M059J (cell line): ENCODE measurements around the gene NEDD8. TPM values are rescaled to one million over a fixed set of nuclear protein-coding genes. Genes with fewer than 3 reads are reported as not detected.
"Not testable (repeated sequence)": the region's sequence is repeated elsewhere in the genome, so short reads cannot be mapped to it uniquely, and the experiment has no call there.

ENCODE experiments used
- DNase-seq: peaks from one replicate; pipeline ENCODE4 v3.0.0-alpha.2; 2012; ENCODE audit warnings: low read depth
- total RNA-seq: library from RNA; depleted of rRNA; stranded (reverse); fragments of >200 nt; shearing (Covaris generic); gene quantifications from 2 replicates; pipeline ENCODE4 v1.2.3, GENCODE V29; 2014

The NEDD8 gene
- total RNA-seq, 1 experiment from 2014 or later: 335 TPM

GRCh38 chr14:24247422-24247821 lies 15.3 kb upstream of the NEDD8 start:
- no peak for DNase-seq

DNA sequence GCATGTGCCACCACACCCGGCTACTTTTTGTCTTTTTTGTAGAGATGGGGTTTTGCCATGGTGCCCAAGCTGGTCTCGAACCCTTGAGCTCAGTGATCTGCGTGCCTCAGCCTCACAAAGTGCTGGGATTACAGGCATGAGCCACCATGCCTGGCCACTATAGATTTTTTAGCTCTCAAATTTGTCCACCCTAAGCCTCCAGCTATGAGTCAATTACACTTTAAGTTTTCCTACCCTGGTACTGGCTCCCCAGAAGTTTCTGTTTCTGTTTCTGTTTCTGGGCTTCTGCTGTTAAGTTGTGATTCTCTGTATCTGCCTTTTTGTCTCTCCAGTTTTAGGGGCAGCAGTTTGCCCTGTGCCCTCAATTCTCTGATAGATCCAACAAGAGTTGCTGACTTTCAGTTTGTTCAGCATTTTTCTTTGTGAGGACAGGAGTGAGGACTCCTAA lies 14.6 kb upstream of the NEDD8 start:
- peak; percentile 53 for DNase-seq

DNA sequence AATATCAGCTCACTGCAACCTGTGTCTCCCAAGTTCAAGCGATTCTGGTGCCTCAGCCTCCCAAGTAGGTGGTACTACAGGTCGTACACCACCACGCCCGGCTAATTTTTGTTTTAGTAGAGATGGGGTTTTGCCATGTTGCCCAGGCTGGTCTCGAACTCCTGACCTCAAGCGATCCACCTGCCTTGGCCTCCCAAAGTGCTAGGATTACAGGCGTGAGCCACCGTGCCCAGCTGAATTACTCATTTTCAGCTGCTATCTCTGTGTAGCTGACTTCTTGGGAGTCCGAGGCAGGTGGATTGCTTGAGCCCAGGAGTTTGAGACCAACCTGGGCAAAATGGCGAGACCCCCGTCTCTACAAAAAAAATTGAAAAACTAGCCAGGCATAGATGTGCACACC lies 13.2 kb upstream of the NEDD8 start:
- not testable (repeated sequence) for DNase-seq

DNA sequence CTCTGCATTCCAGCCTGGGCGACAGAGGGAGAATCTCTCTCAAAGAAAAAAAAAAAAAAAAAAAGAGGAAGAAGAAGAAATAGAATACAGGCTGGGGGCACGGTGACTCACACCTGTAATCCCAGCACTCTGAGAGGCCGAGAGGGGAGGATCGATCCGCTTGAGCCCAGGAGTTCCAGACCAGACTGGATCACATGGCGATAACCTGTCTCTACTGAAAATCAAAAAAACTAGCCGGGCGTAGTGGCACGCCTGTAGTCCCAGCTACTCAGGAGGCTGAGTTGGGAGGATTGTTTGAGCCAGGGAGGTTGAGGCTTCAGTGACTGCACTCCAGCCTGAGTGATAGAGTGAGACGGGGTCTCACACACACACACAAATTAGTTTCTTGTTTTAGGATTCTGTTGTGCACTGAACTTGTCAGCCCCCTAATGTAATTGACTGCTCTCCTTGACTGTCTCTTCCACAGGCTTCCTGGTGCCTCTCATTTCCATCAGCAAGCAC lies 11.2 kb upstream of the NEDD8 start:
- peak; percentile 34 for DNase-seq

- peak; percentile 90 for DNase-seq
Observed at GRCh38 chr14:24241829-24242443, 9.8 kb upstream of the NEDD8 start.

- no peak for DNase-seq
Observed at GRCh38 chr14:24240110-24240918, 8.1 kb upstream of the NEDD8 start.

DNA sequence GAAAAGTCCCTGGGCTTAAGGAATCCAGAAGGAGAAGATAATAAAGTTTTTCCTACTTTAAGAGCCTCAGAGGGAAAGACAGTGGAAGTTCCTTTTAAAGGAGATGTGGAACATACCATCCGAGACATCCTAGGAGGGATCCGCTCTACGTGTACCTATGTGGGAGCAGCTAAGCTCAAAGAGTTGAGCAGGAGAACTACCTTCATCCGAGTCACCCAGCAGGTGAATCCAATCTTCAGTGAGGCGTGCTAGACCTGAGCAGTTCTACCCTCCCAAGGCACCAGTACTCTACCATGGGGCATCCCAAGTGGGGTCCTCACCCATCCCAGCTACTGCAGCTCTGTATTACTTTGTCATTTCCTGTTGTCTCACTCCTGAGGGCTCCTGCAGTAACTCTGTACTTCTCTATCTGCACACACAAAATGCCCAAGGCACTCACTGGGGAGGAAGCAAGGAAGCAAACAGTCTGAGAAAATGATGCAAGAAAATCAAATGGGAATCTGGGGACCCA lies 6.4 kb upstream of the NEDD8 start:
- no peak for DNase-seq

DNA sequence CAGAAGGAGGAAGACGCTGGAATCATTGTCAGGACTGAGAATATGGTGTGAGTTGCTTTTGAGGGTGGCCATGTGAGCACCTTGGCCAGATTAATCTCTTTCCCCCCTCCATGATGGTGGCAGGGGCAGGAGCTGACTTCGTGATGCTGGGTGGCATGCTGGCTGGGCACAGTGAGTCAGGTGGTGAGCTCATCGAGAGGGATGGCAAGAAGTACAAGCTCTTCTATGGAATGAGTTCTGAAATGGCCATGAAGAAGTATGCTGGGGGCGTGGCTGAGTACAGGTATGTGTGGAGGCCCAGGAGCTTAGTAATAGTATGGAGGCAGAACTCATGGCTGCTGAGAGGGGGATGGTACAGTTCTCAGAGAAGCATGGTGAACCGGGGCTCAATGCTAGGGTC lies 6.0 kb upstream of the NEDD8 start:
- DNase-seq: peak; percentile 55

DNA sequence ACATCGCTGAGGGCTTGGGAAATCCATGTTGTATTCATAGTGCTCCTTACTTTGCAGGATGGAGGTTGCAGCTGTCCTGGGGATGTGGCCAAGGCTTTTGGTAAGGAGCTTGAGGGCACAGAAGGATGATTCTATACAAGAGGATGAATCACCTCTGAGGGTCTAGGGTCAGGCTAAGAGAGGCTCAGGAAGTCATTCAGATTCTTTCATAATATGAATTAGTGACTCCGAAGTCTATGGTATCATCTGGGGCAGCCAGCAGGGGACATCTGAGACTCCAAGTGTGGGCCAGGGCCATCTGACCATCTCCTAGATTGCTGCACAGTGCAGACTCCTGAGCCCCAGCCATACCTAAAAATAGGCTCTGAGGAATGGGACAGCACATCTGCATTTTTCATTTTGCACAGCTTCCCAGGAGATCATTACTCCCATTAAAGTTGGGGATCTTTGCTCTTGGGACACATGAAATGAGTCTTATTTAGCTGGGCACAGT lies 5.3 kb upstream of the NEDD8 start:
- no peak for DNase-seq

DNA sequence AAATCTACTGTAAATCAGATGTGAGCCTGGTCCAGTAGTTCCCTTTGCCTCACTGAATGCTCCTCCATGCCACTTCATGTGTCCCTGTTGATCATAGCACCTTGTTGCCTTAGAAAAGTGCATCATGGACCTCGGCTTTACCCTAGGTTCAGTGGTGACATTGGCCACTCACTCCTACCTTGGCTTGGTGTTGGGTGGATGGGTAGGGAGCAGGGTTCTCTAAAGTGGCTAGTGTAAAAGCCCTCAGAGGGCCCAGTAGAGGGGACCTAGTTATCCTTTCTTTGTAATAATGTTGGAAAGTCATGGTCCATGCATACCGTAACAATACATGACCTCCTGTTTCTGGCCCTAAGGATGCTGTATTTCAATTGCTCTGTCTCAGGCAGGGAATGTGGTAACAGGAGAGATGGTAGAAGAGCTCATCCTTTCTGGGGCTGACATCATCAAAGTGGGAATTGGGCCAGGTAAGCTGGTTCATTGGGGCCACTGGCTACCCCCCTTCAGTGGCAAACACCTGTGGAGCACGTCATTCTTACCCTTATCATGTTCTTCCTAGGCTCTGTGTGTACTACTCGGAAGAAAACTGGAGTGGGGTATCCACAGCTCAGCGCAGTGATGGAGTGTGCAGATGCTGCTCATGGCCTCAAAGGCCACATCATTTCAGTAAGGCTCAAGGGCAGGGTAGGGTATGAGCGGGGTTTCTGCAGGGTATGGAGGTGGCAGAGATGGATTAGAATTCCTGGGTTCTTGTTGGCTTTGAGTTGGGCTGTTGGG lies 4.7 kb upstream of the NEDD8 start:
- DNase-seq: no peak

- no peak for DNase-seq
Observed at GRCh38 chr14:24235804-24236688, 3.9 kb upstream of the NEDD8 start.

GRCh38 chr14:24234095-24235005 lies 2.2 kb upstream of the NEDD8 start:
- no peak for DNase-seq

DNA sequence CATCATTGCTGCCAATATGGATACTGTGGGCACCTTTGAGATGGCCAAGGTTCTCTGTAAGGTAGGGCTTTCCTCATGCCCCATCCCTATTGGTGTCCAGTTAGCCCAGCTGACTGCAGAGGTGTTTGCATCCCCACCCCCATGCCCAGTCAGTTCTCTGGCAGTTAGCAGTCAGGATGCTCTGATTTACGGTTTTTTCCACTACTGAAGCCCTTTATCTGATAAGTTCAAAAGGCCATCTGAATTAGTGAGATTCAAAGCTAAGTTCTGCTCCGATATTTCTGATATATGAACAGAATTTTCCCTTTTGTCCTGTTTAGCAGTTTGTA lies 1.3 kb upstream of the NEDD8 start:
- no peak for DNase-seq

- DNase-seq: no peak
Observed at GRCh38 chr14:24232645-24233537, 724 bp upstream of the NEDD8 start, which contains the start of gene GMPR2. TSS of gene GMPR2 (plus strand) at chr14:24232929. CDS start at chr14:24233254, 325 bp downstream.

- DNase-seq: no peak
Observed at GRCh38 chr14:24231263-24232120, 675 bp downstream of the NEDD8 start.

- DNase-seq: no peak
Observed at GRCh38 chr14:24228902-24229301, 3.3 kb downstream of the NEDD8 start.

DNA sequence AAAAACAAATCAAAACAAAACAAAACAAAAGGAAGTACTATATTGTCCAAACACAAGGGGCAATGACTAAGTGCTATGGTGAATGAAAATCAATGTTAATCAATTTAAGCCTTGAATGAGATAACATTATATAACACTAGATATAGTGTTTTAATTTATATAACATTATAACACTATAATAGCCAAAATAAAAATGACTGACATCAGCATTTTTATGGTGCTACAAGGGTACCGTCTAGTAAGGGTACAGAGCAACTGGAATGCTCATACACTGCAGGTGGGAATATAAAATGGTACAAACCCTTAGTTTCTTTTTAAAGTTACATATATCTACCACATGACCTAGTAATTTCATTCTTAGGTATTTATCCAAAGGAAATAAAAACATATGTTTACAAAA lies 5.7 kb downstream of the NEDD8 start:
- DNase-seq: no peak

- peak; percentile 85 for DNase-seq
Observed at GRCh38 chr14:24224618-24225071, 7.5 kb downstream of the NEDD8 start.
